Skeletal muscle tissue (tissue), 4 donors: ENCODE results near the gene VPS54. TPM values are rescaled to one million over a fixed set of nuclear protein-coding genes. Genes with fewer than 3 reads are reported as not detected.

Source experiments
- H3K27ac ChIP-seq: one replicate; pipeline ENCODE4 v1.7.0; 2013; ENCODE audit warnings: mild to moderate bottlenecking, low read depth, low read length, inconsistent platforms
- H3K27me3 ChIP-seq, 3 donors: one replicate each; pipeline ENCODE4 v1.7.0; 2013; ENCODE audit warnings: low read length in 3 of 3; ENCODE audit not compliant: control insufficient read depth in 3 of 3, insufficient read depth in 3 of 3
- H3K36me3 ChIP-seq, 3 donors: one replicate each; pipeline ENCODE4 v1.7.0; 2013; ENCODE audit warnings: low read length in 3 of 3; ENCODE audit not compliant: control insufficient read depth in 3 of 3, insufficient read depth in 3 of 3
- H3K4me1 ChIP-seq, 3 donors: one replicate each; pipeline ENCODE4 v1.7.0; 2013; ENCODE audit warnings: low read length in 3 of 3, mild to moderate bottlenecking in 3 of 3; ENCODE audit not compliant: control insufficient read depth in 3 of 3, insufficient read depth in 3 of 3
- H3K4me3 ChIP-seq, 3 donors: one replicate each; pipeline ENCODE4 v1.7.0; 2013; ENCODE audit warnings: low read length in 3 of 3
- H3K9ac ChIP-seq, 3 donors: one replicate each; pipeline ENCODE4 v1.7.0; 2013; ENCODE audit warnings: low read length in 3 of 3, mild to moderate bottlenecking in 3 of 3, moderate library complexity in 2 of 3, low read depth in 1 of 3
- H3K9me3 ChIP-seq, 3 donors: one replicate each; pipeline ENCODE4 v1.7.0; 2013; ENCODE audit warnings: low read length in 3 of 3; ENCODE audit not compliant: control insufficient read depth in 3 of 3
- total RNA-seq: library from RNA; depleted of rRNA; stranded (reverse); fragments of >200 nt; gene quantifications from one replicate; pipeline ENCODE4 v1.2.3, GENCODE V29; 2014
- donor health status: Osteomylitis.

The VPS54 gene
- total RNA-seq, 1 donor from 2014 or later, result 25.1 TPM

- H3K9me3 ChIP-seq, result no peaks in the 10 kb centered on the region
- H3K4me1 ChIP-seq, result peaks cover 3 to 5% (median 4%) of the 10 kb centered on the region in 3 donors
- H3K4me3 ChIP-seq, result no peak overlapping the region
- no peak overlapping the region for H3K27ac ChIP-seq
- H3K9ac ChIP-seq, result no peak overlapping the region
- no peaks in the 10 kb centered on the region for H3K36me3 ChIP-seq
- H3K27me3 ChIP-seq, result no peaks in the 10 kb centered on the region
Observed at GRCh38 chr2:64023485-64024258, 4.4 kb upstream of the VPS54 start.

GRCh38 chr2:64021578-64021977, 2.4 kb upstream of the VPS54 start:
- Histone ChIP-seq H3K4me1 (peaks cover 4 to 14% (median 5%) of the 10 kb centered on the region in 3 donors), H3K9me3 (no peaks in the 10 kb centered on the region), H3K27ac (peak overlapping the region; percentile 32), H3K36me3 (no peaks in the 10 kb centered on the region), H3K27me3 (no peaks in the 10 kb centered on the region), H3K9ac (no peak overlapping the region), H3K4me3 (no peak overlapping the region)

DNA sequence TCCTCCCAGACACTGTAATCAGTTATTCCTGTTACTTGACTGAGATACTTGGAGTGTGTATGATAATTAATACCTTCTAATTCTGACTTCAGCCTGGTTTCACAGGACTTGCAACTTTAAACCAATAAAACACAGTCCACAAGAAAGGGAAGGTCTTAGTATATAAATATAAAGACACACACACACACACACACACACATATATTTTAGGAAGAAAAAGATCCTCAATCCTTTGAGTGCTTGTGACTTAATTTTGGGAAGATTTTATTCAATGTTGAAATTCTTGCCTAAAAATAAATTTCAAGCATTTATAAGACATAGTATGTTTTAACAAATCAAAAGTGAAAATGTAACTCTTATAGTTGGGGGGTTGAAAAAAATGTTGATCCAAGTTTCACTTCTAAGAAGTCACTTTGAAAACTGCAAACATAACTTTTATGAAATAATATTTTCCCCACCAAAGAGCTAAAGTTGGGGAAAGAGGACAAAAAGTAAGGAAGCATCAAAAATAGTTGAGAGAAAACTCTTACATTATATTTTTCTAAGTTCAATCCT, 824 bp upstream of the VPS54 start:
- H3K9me3 ChIP-seq, result no peaks in the 10 kb centered on the region
- no peaks in the 10 kb centered on the region for H3K27me3 ChIP-seq
- peak overlapping the region; percentile 93 for H3K27ac ChIP-seq
- H3K36me3 ChIP-seq, result no peaks in the 10 kb centered on the region
- peaks cover 8 to 23% (median 11%) of the 10 kb centered on the region in 3 donors for H3K4me1 ChIP-seq
- H3K9ac ChIP-seq, result peak overlapping the region; percentile 84 to 93 (median 90)
- H3K4me3 ChIP-seq, result peak overlapping the region; percentile 64 to 83 (median 74)

DNA sequence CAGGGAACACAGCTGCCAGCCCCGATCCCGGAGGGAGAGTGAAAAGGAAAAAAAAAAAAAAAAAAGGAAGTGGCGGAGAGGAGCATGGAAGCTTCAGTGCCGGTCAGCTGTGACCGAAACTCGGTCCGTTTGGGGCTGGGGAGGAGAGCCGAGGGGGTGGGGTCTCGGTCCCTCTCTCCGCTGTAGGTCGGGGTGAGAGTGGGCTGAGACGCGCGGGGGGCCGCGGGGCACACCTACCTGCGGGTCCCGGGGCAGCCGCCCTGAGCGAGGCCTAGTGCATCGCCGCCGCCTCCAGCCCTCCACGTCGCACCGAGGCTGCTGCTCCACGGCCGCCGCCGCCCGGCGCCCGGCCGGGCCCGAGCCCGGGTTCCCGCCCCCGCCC, 536 bp downstream of the VPS54 start:
- peaks cover 8 to 23% (median 11%) of the 10 kb centered on the region in 3 donors for H3K4me1 ChIP-seq
- no peaks in the 10 kb centered on the region for H3K36me3 ChIP-seq
- peak overlapping the region; percentile 84 to 93 (median 90) for H3K9ac ChIP-seq
- H3K9me3 ChIP-seq, result no peaks in the 10 kb centered on the region
- peak overlapping the region; percentile 74 to 83 (median 81) for H3K4me3 ChIP-seq
- no peaks in the 10 kb centered on the region for H3K27me3 ChIP-seq
- H3K27ac ChIP-seq, result peak overlapping the region; percentile 93

- Histone ChIP-seq H3K9me3 (no peaks in the 10 kb centered on the region), H3K9ac (peak overlapping the region; percentile 84 to 93 (median 90)), H3K27ac (peak overlapping the region; percentile 93), H3K4me1 (peaks cover 8 to 26% (median 14%) of the 10 kb centered on the region in 3 donors), H3K4me3 (peak overlapping the region; percentile 74 to 83 (median 81)), H3K36me3 (no peaks in the 10 kb centered on the region), H3K27me3 (no peaks in the 10 kb centered on the region)
Observed at GRCh38 chr2:64017811-64018700, 1.2 kb downstream of the VPS54 start.

GRCh38 chr2:64015898-64016297, 3.3 kb downstream of the VPS54 start:
- no peaks in the 10 kb centered on the region for H3K27me3 ChIP-seq
- H3K4me3 ChIP-seq, result no peak overlapping the region
- H3K36me3 ChIP-seq, result no peaks in the 10 kb centered on the region
- no peak overlapping the region for H3K9ac ChIP-seq
- peaks cover 8 to 29% (median 15%) of the 10 kb centered on the region in 3 donors for H3K4me1 ChIP-seq
- no peak overlapping the region for H3K27ac ChIP-seq
- H3K9me3 ChIP-seq, result no peaks in the 10 kb centered on the region

GRCh38 chr2:64015391-64015790, 3.8 kb downstream of the VPS54 start:
- Histone ChIP-seq H3K4me1 (peaks cover 8 to 29% (median 15%) of the 10 kb centered on the region in 3 donors), H3K9ac (no peak overlapping the region), H3K27ac (no peak overlapping the region), H3K4me3 (no peak overlapping the region), H3K9me3 (no peaks in the 10 kb centered on the region), H3K27me3 (no peaks in the 10 kb centered on the region), H3K36me3 (no peaks in the 10 kb centered on the region)

DNA sequence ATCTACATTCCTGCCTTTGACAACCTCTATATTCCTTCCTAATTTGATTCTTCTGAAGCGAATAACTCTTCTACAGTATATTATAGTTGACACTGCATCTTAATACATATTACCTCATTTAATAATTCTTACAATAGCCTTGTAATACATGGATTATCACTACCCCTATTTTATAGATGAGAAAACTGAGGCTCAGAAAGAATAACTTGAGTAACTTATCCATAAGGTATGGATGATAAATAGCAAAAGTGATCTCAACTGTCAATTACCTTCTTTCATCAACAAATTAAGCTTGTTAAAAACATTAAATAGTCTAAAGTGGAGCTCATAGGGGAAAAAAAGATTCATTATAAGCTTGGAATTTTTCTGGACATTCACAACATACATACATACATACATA, 4.6 kb downstream of the VPS54 start:
- peaks cover 5 to 28% (median 11%) of the 10 kb centered on the region in 3 donors for H3K4me1 ChIP-seq

GRCh38 chr2:64013053-64013452, 6.2 kb downstream of the VPS54 start:
- H3K4me3 ChIP-seq, result no peak overlapping the region
- peaks cover 4 to 26% (median 14%) of the 10 kb centered on the region in 3 donors for H3K4me1 ChIP-seq
- no peaks in the 10 kb centered on the region for H3K36me3 ChIP-seq
- H3K9ac ChIP-seq, result no peak overlapping the region
- H3K27ac ChIP-seq, result no peak overlapping the region
- no peaks in the 10 kb centered on the region for H3K9me3 ChIP-seq
- H3K27me3 ChIP-seq, result no peaks in the 10 kb centered on the region

More for the DNA sequence above, 4.6 kb downstream of the VPS54 start:
- H3K4me3 ChIP-seq, result no peak overlapping the region
- H3K36me3 ChIP-seq, result no peaks in the 10 kb centered on the region
- H3K27me3 ChIP-seq, result no peaks in the 10 kb centered on the region
- H3K27ac ChIP-seq, result no peak overlapping the region
- no peak overlapping the region for H3K9ac ChIP-seq
- no peaks in the 10 kb centered on the region for H3K9me3 ChIP-seq
